GM12874 (cell line): ENCODE data around the gene RHOJ.

Experiments
- CTCF ChIP-seq: IDR thresholded peaks from 2 replicates; pipeline ENCODE4 v1.5.1; 2011; ENCODE audit warnings: low read depth, mild to moderate bottlenecking, control low read depth, low read length, moderate library complexity; ENCODE audit not compliant: insufficient read depth

RHOJ gene

GRCh38 chr14:63282997-63283883 lies 79.0 kb downstream of the RHOJ start:
- TF ChIP-seq CTCF = no peak

GRCh38 chr14:63283884-63284248 lies 79.6 kb downstream of the RHOJ start:
- no peak for TF ChIP-seq CTCF

GRCh38 chr14:63286071-63286470 lies 81.8 kb downstream of the RHOJ start:
- TF ChIP-seq CTCF = no peak

- no peak for TF ChIP-seq CTCF
These were observed 83.6 kb downstream of the RHOJ start for GRCh38 chr14:63287666-63288483.

- no peak for TF ChIP-seq CTCF
These were observed 84.6 kb downstream of the RHOJ start for GRCh38 chr14:63288853-63289252.

GRCh38 chr14:63290741-63291430 lies 86.6 kb downstream of the RHOJ start:
- no peak for TF ChIP-seq CTCF

GRCh38 chr14:63292805-63293204 lies 88.6 kb downstream of the RHOJ start:
- no peak for TF ChIP-seq CTCF
